Fibroblast of peridontal ligament (primary cell): ENCODE data around the gene NTMT2.
"Not testable (repeated sequence)": the region's sequence is repeated elsewhere in the genome, so short reads cannot be mapped to it uniquely, and the experiment has no call there.

Source experiments
- DNase-seq: peaks from one replicate; pipeline ENCODE4 v3.0.0-alpha.2; 2010; ENCODE audit errors: extremely low read depth

The NTMT2 gene

GRCh38 chr1:170157820-170158219 lies 12.1 kb downstream of the NTMT2 start:
- no peak for DNase-seq

- DNase-seq: peak; percentile 91
Measured at GRCh38 chr1:170162459-170163246, 16.9 kb downstream of the NTMT2 start.

- no peak for DNase-seq
Measured at GRCh38 chr1:170164103-170164763, 18.5 kb downstream of the NTMT2 start.

GRCh38 chr1:170166518-170167180 lies 20.9 kb downstream of the NTMT2 start:
- DNase-seq: no peak

GRCh38 chr1:170168265-170168664 lies 22.5 kb downstream of the NTMT2 start:
- peak; percentile 72 for DNase-seq

- DNase-seq: not testable (repeated sequence)
Measured at GRCh38 chr1:170170513-170170912, 24.8 kb downstream of the NTMT2 start.

- DNase-seq: no peak
Measured at GRCh38 chr1:170174395-170174794, 28.6 kb downstream of the NTMT2 start.

- DNase-seq: no peak
Measured at GRCh38 chr1:170175041-170175440, 29.3 kb downstream of the NTMT2 start.

GRCh38 chr1:170175484-170175883 lies 29.7 kb downstream of the NTMT2 start:
- DNase-seq: no peak

- no peak for DNase-seq
Measured at GRCh38 chr1:170176772-170177171, 31.0 kb downstream of the NTMT2 start.

- no peak for DNase-seq
Measured at GRCh38 chr1:170182442-170182841, 36.7 kb downstream of the NTMT2 start.

GRCh38 chr1:170192546-170192945 lies 46.8 kb downstream of the NTMT2 start:
- no peak for DNase-seq

GRCh38 chr1:170194451-170194850 lies 48.7 kb downstream of the NTMT2 start:
- DNase-seq: peak; percentile 33

GRCh38 chr1:170196490-170197236 lies 50.9 kb downstream of the NTMT2 start:
- no peak for DNase-seq

GRCh38 chr1:170198090-170198489 lies 52.3 kb downstream of the NTMT2 start:
- no peak for DNase-seq

- no peak for DNase-seq
Measured at GRCh38 chr1:170198584-170198983, 52.8 kb downstream of the NTMT2 start.

- DNase-seq: peak; percentile 29
Measured at GRCh38 chr1:170200161-170200560, 54.4 kb downstream of the NTMT2 start.

GRCh38 chr1:170200621-170201397 lies 55.0 kb downstream of the NTMT2 start:
- DNase-seq: peak; percentile 85

- peak; percentile 65 for DNase-seq
Measured at GRCh38 chr1:170203693-170204092, 57.9 kb downstream of the NTMT2 start.

GRCh38 chr1:170204121-170204520 lies 58.4 kb downstream of the NTMT2 start:
- DNase-seq: peak; percentile 88

GRCh38 chr1:170205301-170205700 lies 59.5 kb downstream of the NTMT2 start:
- DNase-seq: peak; percentile 83
